CD14-positive monocyte (primary cell): ENCODE measurements around the gene MIA2. TPM values are rescaled to one million over a fixed set of nuclear protein-coding genes. Genes with fewer than 3 reads are reported as not detected.

Experiments
- DNase-seq, 3 donors: peaks; one replicate each; pipeline ENCODE4 v3.0.0-alpha.2; 2011 to 2022
- H2AFZ ChIP-seq: 2 replicates; pipeline ENCODE4 v1.6.0; 2012; ENCODE audit warnings: mild to moderate bottlenecking, low read depth, low read length, inconsistent platforms; ENCODE audit not compliant: insufficient read depth, poor library complexity, severe bottlenecking
- H3K27ac ChIP-seq, 2 donors: 1 replicate in 1 of 2; 2 replicates in 1 of 2; pipeline ENCODE4 v1.5.1; 2012 to 2013; ENCODE audit warnings: low read length in 2 of 2, control low read depth in 1 of 2, inconsistent platforms in 1 of 2, low read depth in 1 of 2, mild to moderate bottlenecking in 1 of 2
- H3K27me3 ChIP-seq, 2 donors: one replicate each; pipeline versions ENCODE4 v1.6.0 to v1.6.1; 2011 to 2013; ENCODE audit warnings: low read length in 2 of 2; ENCODE audit not compliant: control insufficient read depth in 2 of 2, insufficient read depth in 2 of 2
- H3K36me3 ChIP-seq, 2 donors: replicated peaks in 1 of 2; 1 replicate in 1 of 2; 2 replicates in 1 of 2; pipeline versions ENCODE4 v1.5.1 to v1.6.1; 2012 to 2013; ENCODE audit warnings: low read length in 2 of 2, control low read depth in 1 of 2, inconsistent platforms in 1 of 2, mild to moderate bottlenecking in 1 of 2; ENCODE audit not compliant: insufficient read depth in 2 of 2, control insufficient read depth in 1 of 2
- H3K4me1 ChIP-seq, 2 donors: 1 replicate in 1 of 2; 2 replicates in 1 of 2; pipeline versions ENCODE4 v1.5.1 to v1.6.1; 2012 to 2013; ENCODE audit warnings: low read length in 2 of 2, control low read depth in 1 of 2, inconsistent platforms in 1 of 2, mild to moderate bottlenecking in 1 of 2, moderate library complexity in 1 of 2; ENCODE audit not compliant: insufficient read depth in 2 of 2, control insufficient read depth in 1 of 2
- H3K4me2 ChIP-seq: replicated peaks from 2 replicates; pipeline ENCODE3; 2012; ENCODE audit warnings: low read length, moderate library complexity, mild to moderate bottlenecking; ENCODE audit not compliant: poor library complexity, severe bottlenecking; ENCODE audit errors: extremely low read depth
- H3K4me3 ChIP-seq, 3 experiments: fragments of 200-600 bp in 1 of 3; sonication (generic) in 1 of 3; replicated peaks in 1 of 3; 1 replicate in 2 of 3; 2 replicates in 1 of 3; pipeline ENCODE4 v1.5.1; 2011 to 2013; ENCODE audit warnings: low read length in 3 of 3, mild to moderate bottlenecking in 3 of 3, control low read depth in 2 of 3, low read depth in 2 of 3, inconsistent platforms in 1 of 3, moderate library complexity in 1 of 3
- H3K79me2 ChIP-seq: 2 replicates; pipeline ENCODE4 v1.6.0; 2012; ENCODE audit warnings: mild to moderate bottlenecking, control low read depth, inconsistent platforms, low read length, moderate library complexity; ENCODE audit not compliant: insufficient read depth
- H3K9ac ChIP-seq: 2 replicates; pipeline ENCODE4 v1.6.0; 2017; ENCODE audit warnings: low read length, mild to moderate bottlenecking; ENCODE audit not compliant: insufficient read depth, poor library complexity, severe bottlenecking
- H3K9me3 ChIP-seq, 2 donors: replicated peaks in 1 of 2; 1 replicate in 1 of 2; 2 replicates in 1 of 2; pipeline versions ENCODE4 v1.5.1 to v1.6.1; 2012 to 2013; ENCODE audit warnings: low read length in 2 of 2, control low read depth in 1 of 2; ENCODE audit not compliant: control insufficient read depth in 1 of 2, insufficient read depth in 1 of 2
- H4K20me1 ChIP-seq: 2 replicates; pipeline ENCODE4 v1.6.0; 2012; ENCODE audit warnings: mild to moderate bottlenecking, low read length, control low read depth, moderate library complexity; ENCODE audit not compliant: insufficient read depth
- H3K27ac Mint-ChIP-seq, 7 donors: one replicate each; pipeline ENCODE4 v1.8.0; 2020; ENCODE audit warnings: mild to moderate bottlenecking in 7 of 7, mixed read lengths in 7 of 7, moderate library complexity in 6 of 7, inconsistent platforms in 2 of 7
- H3K27me3 Mint-ChIP-seq, 3 donors: one replicate each; pipeline ENCODE4 v1.8.0; 2021 to 2022; ENCODE audit warnings: low read depth in 3 of 3, mild to moderate bottlenecking in 3 of 3, mixed read lengths in 3 of 3, moderate library complexity in 3 of 3, inconsistent platforms in 1 of 3
- H3K36me3 Mint-ChIP-seq, 2 donors: one replicate each; pipeline ENCODE4 v1.8.0; 2020; ENCODE audit warnings: mixed read lengths in 2 of 2, inconsistent platforms in 1 of 2, mild to moderate bottlenecking in 1 of 2
- H3K4me1 Mint-ChIP-seq: one replicate; pipeline ENCODE4 v1.8.0; 2020; ENCODE audit warnings: mild to moderate bottlenecking, mixed read lengths
- H3K4me3 Mint-ChIP-seq, 2 donors: one replicate each; pipeline ENCODE4 v1.8.0; 2020; ENCODE audit warnings: mild to moderate bottlenecking in 2 of 2, mixed read lengths in 2 of 2, moderate library complexity in 1 of 2
- H3K9me3 Mint-ChIP-seq, 7 donors: one replicate each; pipeline ENCODE4 v1.8.0; 2020 to 2022; ENCODE audit warnings: mixed read lengths in 7 of 7, mild to moderate bottlenecking in 6 of 7, moderate library complexity in 6 of 7, inconsistent platforms in 2 of 7
- CTCF ChIP-seq: fragments of 200-600 bp; IDR thresholded peaks from one replicate; pipeline ENCODE4 v1.8.0; 2022; ENCODE audit warnings: antibody characterized with exemption, mild to moderate bottlenecking
- WGBS: methylation state at CpG from one replicate; pipeline ENCODE4 v1.1.5; 2013; ENCODE audit warnings: missing lambda C conversion rate; ENCODE audit not compliant: insufficient coverage; 5-methylcytosine and 5-hydroxymethylcytosine counted together
- intact Hi-C, 2 donors: fragments of 100-400 bp; cut with micrococcal nuclease; formaldehyde crosslinking; loops; one replicate each; pipeline versions ENCODE4 v1.15.0 to v1.15.1; 2023
- polyA plus RNA-seq, 3 donors: library from polyadenylated mRNA; depleted of rRNA in 1 of 3; unstranded in 2 of 3; stranded (reverse) in 1 of 3; fragments of 300-500 nt in 2 of 3; fragments of >200 nt in 1 of 3; fragmentation: Illumina TruSeq in 2 of 3; gene quantifications; 1 replicate in 2 of 3; 2 replicates in 1 of 3; pipeline ENCODE4 v1.2.3, GENCODE V29; 2012 to 2021

The MIA2 gene
- polyA plus RNA-seq, 3 donors, result 19.1 to 24.6 (median 20.0) TPM

GRCh38 chr14:39212693-39213092 lies 21.0 kb upstream of the MIA2 start:
- H3K27ac ChIP-seq, result no peak overlapping the region
- Mint-ChIP-seq H3K27ac (peak overlapping the region in 1 of 7 donors; percentile 35), H3K27me3 (peaks cover 0 to 3% (median 2%) of the 10 kb centered on the region in 3 donors), H3K4me3 (no peak overlapping the region), H3K36me3 (no peaks in the 10 kb centered on the region), H3K9me3 (peaks cover 0 to 8% (median 3%) of the 10 kb centered on the region in 7 donors), H3K4me1 (peaks cover 15% of the 10 kb centered on the region)
- H3K79me2 ChIP-seq, result no peaks in the 10 kb centered on the region
- peaks cover 0 to 5% of the 10 kb centered on the region in 2 donors for H3K4me1 ChIP-seq
- H3K9ac ChIP-seq, result no peak overlapping the region
- intact Hi-C loops, result no loop called here
- H3K27me3 ChIP-seq, result no peaks in the 10 kb centered on the region
- no CpG with 5 or more reads among the region's 1 CpG for WGBS
- DNase-seq, result no peak
- H3K4me2 ChIP-seq, result no peak overlapping the region
- no peaks in the 10 kb centered on the region for H4K20me1 ChIP-seq
- H3K36me3 ChIP-seq, result no peaks in the 10 kb centered on the region
- no peak overlapping the region for H2AFZ ChIP-seq
- TF ChIP-seq CTCF, result no peak
- H3K9me3 ChIP-seq, result no peaks in the 10 kb centered on the region
- no peak overlapping the region for H3K4me3 ChIP-seq

GRCh38 chr14:39217214-39217879 lies 16.4 kb upstream of the MIA2 start:
- Histone ChIP-seq H3K9ac (no peak overlapping the region), H3K79me2 (no peaks in the 10 kb centered on the region), H2AFZ (no peak overlapping the region), H3K36me3 (no peaks in the 10 kb centered on the region), H3K4me2 (no peak overlapping the region), H3K27me3 (no peaks in the 10 kb centered on the region), H3K4me3 (no peak overlapping the region), H3K9me3 (no peaks in the 10 kb centered on the region), H3K4me1 (peaks cover 0 to 5% of the 10 kb centered on the region in 2 donors), H4K20me1 (no peaks in the 10 kb centered on the region), H3K27ac (no peak overlapping the region)
- 100% methylated on average over 1 of the region's 8 CpGs for WGBS
- peak in 1 of 3 donors; percentile 36 for DNase-seq
- H3K9me3 Mint-ChIP-seq, result peaks cover 0 to 8% (median 2%) of the 10 kb centered on the region in 7 donors
- peaks cover 0 to 3% (median 0%) of the 10 kb centered on the region in 3 donors for H3K27me3 Mint-ChIP-seq
- no peak overlapping the region for H3K27ac Mint-ChIP-seq
- intact Hi-C loops, result no loop called here
- no peak for TF ChIP-seq CTCF
- no peaks in the 10 kb centered on the region for H3K36me3 Mint-ChIP-seq
- H3K4me3 Mint-ChIP-seq, result no peak overlapping the region
- peaks cover 9% of the 10 kb centered on the region for H3K4me1 Mint-ChIP-seq
